Regular cardiac myocyte (primary cell): ENCODE data around the gene PFDN1. TPM values are rescaled to one million over a fixed set of nuclear protein-coding genes. Genes with fewer than 3 reads are reported as not detected.

Experiments used
- total RNA-seq: library from RNA; depleted of rRNA; stranded (reverse); fragments of >200 nt; gene quantifications from 2 replicates; pipeline ENCODE4 v1.2.3, GENCODE V29; 2014

The PFDN1 gene, protein sequence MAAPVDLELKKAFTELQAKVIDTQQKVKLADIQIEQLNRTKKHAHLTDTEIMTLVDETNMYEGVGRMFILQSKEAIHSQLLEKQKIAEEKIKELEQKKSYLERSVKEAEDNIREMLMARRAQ
- total RNA-seq: 43.4 and 68.1 TPM in 2 replicates

DNA sequence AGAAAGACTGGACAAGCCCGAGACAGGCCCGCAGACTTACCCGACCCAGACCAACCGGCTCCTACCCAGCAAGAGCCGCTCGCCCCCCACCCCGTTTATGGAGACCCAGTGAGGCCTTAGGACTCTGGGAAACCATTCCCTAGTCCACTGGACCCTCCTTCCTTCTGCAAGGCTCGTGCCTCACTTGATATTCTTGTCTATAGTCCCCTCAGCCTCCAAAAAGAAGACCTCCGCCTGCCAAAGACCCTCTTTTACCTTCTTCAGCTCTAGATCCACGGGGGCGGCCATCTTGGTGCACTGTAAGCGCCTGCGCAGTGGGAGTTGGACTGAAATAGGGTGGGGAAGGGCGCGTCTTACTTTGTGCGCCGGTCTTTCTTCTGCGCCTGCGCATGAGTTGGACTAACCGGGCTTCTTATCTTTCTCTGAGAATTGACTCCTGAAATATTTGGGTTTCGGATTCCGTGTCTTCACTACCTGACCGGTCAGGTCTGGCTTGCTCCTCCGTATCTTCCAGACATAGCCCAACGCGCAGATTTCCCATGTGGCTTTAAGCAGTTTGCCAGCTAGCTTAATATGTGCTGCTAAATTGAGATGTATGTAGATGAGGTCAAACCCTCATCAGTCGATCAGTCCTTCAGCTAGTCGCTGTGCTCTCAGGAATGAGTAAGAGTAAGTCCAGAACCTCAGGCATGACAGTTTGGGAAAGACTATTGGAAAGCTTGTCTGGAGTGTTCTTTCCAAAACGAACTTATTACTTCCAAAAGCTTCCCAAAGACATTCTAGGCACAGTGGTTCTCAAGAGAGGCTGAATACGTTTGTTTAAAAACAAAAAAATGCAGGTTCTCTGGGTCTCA lies at the start of gene PFDN1:
PFDN1 (minus strand) TSS at position 316 of the 854 bp plus-strand sequence; CDS start at position 288, 28 bp downstream.

DNA sequence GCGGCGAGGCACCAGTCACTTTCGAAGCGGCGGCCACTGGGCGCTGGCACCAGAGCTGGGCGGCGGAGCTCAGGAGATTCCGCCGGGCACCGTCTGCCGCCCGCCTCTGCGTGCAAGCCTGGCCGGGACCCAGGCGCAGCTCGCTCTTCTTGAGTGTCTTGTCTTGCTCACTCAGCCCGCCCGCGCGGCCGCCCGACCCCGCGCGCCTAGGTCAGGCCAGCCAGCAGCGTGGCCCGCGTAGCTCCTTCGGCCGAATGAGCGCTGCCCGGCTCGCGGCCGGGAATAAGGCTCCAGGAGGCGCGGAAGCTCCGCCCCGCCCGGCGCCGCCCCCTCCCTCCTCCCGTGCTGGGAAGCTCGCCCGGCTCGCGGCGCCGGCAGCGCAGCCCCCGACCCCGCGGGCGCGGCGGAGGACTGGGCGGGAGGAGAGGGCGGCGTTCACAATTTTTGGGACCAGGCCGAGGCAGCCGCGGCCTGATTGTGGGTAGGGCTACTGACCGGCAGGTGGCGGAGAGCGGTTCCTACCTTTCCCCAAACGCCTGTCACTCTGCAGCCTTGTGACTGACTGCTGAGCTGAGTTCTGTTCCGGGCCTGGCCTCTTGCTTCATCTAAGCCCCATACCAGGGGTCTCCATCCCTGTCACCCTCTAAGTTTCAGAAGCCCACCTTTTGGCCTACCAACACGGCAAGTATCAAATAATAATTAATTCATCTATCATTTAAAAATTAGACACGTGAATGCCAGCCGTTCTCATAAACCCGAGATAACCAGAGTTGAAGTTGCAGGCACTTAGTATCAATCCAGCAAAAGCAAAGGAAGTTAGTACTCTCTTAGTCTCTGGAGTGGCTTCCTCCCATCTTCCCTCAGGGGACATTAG lies 43.7 kb upstream of the PFDN1 start, which contains the start of gene HBEGF:
HBEGF (minus strand) TSS at position 256 of the 874 bp plus-strand sequence. CDS start 275 bp downstream, outside the sequence.

Other genes starting within 250 kb of the PFDN1 start
- gene PURA, start 189.0 kb downstream of the PFDN1 start, total RNA-seq: 16.9 and 22.6 TPM in 2 replicates
- 7.7 and 16.9 TPM in 2 replicates for gene IGIP, start 177.2 kb downstream of the PFDN1 start, total RNA-seq
- 8.4 and 16.9 TPM in 2 replicates for gene CYSTM1, start 127.9 kb downstream of the PFDN1 start, total RNA-seq
- gene HBEGF, start 43.5 kb upstream of the PFDN1 start, total RNA-seq: 5.6 and 32.6 TPM in 2 replicates
- under 0.01 TPM in 1 of 2 replicates, not detected in the other for gene SLC4A9, start 57.1 kb upstream of the PFDN1 start, total RNA-seq
- 34.1 and 53.0 TPM in 2 replicates for gene ANKHD1, start 98.7 kb upstream of the PFDN1 start, total RNA-seq
- 0.58 TPM in 1 of 2 replicates, not detected in the other for gene EIF4EBP3, start 244.6 kb upstream of the PFDN1 start, total RNA-seq